ENCODE results near the gene CNIH3.

CNIH3 gene

GRCh38 chr1:224749916-224750315, 133.8 kb downstream of the CNIH3 start:
- no peak for DNase-seq

GRCh38 chr1:224751624-224752311, 135.7 kb downstream of the CNIH3 start:
- DNase-seq, result no peak

GRCh38 chr1:224753491-224753890, 137.4 kb downstream of the CNIH3 start:
- DNase-seq, result no peak

- DNase-seq, result no peak
Observed at GRCh38 chr1:224755586-224755985, 139.5 kb downstream of the CNIH3 start.

- no peak for DNase-seq
Observed at GRCh38 chr1:224757508-224757907, 141.4 kb downstream of the CNIH3 start.

- DNase-seq, result no peak
Observed at GRCh38 chr1:224759135-224759534, 143.0 kb downstream of the CNIH3 start.

- no peak for DNase-seq
Observed at GRCh38 chr1:224759681-224760091, 143.6 kb downstream of the CNIH3 start.

GRCh38 chr1:224760163-224760562, 144.0 kb downstream of the CNIH3 start:
- no peak for DNase-seq

- DNase-seq, result no peak
Observed at GRCh38 chr1:224761245-224761644, 145.1 kb downstream of the CNIH3 start.

GRCh38 chr1:224762046-224762445, 145.9 kb downstream of the CNIH3 start:
- no peak for DNase-seq

GRCh38 chr1:224762701-224763100, 146.6 kb downstream of the CNIH3 start:
- no peak for DNase-seq

- DNase-seq, result no peak
Observed at GRCh38 chr1:224763126-224763775, 147.1 kb downstream of the CNIH3 start.

- DNase-seq, result no peak
Observed at GRCh38 chr1:224766266-224766665, 150.1 kb downstream of the CNIH3 start.

GRCh38 chr1:224767031-224767430, 150.9 kb downstream of the CNIH3 start:
- no peak for DNase-seq

- DNase-seq, result no peak
Observed at GRCh38 chr1:224767676-224768075, 151.6 kb downstream of the CNIH3 start.

GRCh38 chr1:224768971-224769370, 152.9 kb downstream of the CNIH3 start:
- no peak for DNase-seq

- DNase-seq, result no peak
Observed at GRCh38 chr1:224769452-224770335, 153.6 kb downstream of the CNIH3 start.

- DNase-seq, result no peak
Observed at GRCh38 chr1:224770336-224770693, 154.2 kb downstream of the CNIH3 start.

- no peak for DNase-seq
Observed at GRCh38 chr1:224773646-224774045, 157.5 kb downstream of the CNIH3 start.

GRCh38 chr1:224774378-224774777, 158.3 kb downstream of the CNIH3 start:
- no peak for DNase-seq

- DNase-seq, result no peak
Observed at GRCh38 chr1:224777180-224777579, 161.1 kb downstream of the CNIH3 start.

- DNase-seq, result no peak
Observed at GRCh38 chr1:224779536-224779935, 163.4 kb downstream of the CNIH3 start.

- no peak for DNase-seq
Observed at GRCh38 chr1:224780736-224781135, 164.6 kb downstream of the CNIH3 start.

GRCh38 chr1:224781800-224782199, 165.7 kb downstream of the CNIH3 start:
- DNase-seq, result no peak

Data from activated CD4-positive, alpha-beta T cell treated with anti-CD3 and anti-CD28 coated beads, Interleukin-2, amount 50 U/mL, for 16 hours (primary cell).